Middle frontal gyrus (tissue), 1 donor: ENCODE measurements around the gene CHST10.
A peak's percentile ranks its signal among the peaks of the same experiment; 100 is the strongest.
"Not testable (repeated sequence)": the region's sequence is repeated elsewhere in the genome, so short reads cannot be mapped to it uniquely, and the experiment has no call there.

Source experiments
- DNase-seq: peaks from one replicate; pipeline ENCODE4 v3.0.0-alpha.2; 2015; ENCODE audit warnings: low spot score; ENCODE audit errors: extremely low spot score

Gene CHST10, protein sequence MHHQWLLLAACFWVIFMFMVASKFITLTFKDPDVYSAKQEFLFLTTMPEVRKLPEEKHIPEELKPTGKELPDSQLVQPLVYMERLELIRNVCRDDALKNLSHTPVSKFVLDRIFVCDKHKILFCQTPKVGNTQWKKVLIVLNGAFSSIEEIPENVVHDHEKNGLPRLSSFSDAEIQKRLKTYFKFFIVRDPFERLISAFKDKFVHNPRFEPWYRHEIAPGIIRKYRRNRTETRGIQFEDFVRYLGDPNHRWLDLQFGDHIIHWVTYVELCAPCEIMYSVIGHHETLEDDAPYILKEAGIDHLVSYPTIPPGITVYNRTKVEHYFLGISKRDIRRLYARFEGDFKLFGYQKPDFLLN

GRCh38 chr2:100416935-100417710, at the start of gene CHST10:
TSS of gene CHST10 (minus strand) at chr2:100417668. CDS start at chr2:100406675, 10,993 bp downstream.
- DNase-seq, result peak; percentile 18

GRCh38 chr2:100460904-100461530, 43.5 kb upstream of the CHST10 start:
- no peak for DNase-seq

GRCh38 chr2:100456357-100456756, 38.9 kb upstream of the CHST10 start:
- DNase-seq, result not testable (repeated sequence)

DNA sequence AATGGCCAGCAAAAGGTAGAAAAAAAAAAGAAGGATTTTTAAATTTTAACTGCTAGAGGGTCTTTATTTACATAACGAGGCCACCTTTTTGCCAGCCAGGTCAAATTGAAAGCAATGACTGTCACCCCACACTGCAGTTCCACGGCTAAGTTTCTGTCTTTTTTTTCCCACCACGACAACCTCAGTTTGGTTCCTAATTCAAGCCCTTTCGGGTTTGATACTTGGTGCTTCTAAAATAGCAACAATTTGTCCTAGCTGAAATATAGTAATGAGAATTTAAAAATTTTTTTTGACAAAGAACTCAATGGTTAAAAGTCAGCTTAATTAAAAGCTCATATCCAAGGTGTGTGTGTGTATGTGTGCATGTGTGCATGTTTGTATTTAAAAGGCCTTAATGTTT, 36.4 kb upstream of the CHST10 start:
- no peak for DNase-seq

DNA sequence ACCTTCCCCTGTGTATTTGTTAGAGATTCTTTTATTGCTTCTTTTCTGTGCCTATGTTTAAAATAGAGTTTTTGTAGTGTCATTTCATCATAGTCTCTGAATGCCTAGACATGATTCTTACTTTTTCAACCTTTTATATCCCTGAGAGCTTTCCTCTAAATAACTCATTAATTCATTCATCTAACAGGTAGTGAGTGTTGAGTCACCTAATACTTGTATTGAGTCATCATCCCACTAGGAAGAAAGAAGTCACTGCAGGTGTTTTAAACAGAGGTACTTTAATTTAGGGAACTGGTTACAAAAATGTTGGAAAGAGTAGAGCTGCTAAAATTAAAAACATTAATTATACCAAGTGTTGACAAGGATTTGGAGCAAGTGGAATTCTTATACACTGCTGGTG, 34.3 kb upstream of the CHST10 start:
- DNase-seq, result no peak

DNA sequence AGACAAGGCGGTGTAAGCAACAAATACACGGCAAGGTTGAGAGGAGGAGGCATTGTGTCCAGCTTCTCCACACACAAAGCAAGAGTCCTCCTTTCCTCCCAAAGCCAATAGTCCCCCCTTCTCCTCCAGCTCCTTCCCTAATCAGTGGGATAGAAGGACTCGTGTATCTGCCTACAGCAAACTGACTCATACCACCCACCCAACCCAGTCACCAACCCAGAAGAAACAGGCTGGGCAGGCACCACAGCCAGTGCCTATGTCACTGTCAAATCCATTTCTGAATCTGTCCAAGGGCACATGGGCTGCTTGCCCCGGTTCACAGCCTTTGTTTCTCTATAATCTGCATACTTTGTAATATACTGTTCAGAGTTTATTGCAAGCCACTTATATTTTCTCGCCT, 33.6 kb upstream of the CHST10 start:
- DNase-seq, result no peak

DNA sequence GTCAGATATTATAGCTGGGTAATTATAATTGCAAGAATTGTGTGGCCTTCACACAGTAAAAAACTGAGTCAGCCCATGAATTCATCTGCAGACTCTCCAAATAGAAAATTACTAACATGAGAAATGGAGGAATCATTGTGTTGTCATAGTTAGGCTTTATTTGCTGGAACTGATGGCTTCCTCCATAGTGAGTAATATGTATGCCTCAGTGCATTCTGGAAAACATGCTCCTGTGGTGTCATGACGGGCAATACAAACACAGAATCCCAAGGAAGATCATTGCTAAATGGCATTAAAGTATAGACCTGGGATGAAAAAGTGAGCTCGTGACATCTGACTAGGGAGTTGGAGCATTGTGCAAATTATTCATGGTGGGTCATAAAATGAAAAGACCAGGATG, 29.2 kb upstream of the CHST10 start:
- no peak for DNase-seq

- DNase-seq, result no peak
Observed at GRCh38 chr2:100437751-100438150, 20.3 kb upstream of the CHST10 start.

DNA sequence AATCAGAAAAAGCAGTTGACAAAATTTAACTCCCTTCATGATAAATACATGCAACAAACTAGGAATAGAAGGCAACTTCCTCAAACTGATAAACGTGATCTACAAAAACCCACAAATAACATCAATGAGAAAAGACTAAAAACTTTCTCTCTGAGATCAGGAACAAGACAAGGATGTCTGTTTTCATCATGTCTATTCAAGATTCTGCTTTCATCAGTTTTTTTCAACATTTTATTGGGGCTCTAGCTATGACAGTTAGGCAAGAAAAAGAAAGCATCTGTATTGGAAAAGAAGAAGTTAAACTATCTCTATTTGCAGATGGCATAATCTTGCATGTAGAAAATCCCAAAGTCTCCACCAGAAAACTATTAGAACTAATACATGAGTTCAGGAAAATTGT, 12.3 kb upstream of the CHST10 start:
- no peak for DNase-seq

DNA sequence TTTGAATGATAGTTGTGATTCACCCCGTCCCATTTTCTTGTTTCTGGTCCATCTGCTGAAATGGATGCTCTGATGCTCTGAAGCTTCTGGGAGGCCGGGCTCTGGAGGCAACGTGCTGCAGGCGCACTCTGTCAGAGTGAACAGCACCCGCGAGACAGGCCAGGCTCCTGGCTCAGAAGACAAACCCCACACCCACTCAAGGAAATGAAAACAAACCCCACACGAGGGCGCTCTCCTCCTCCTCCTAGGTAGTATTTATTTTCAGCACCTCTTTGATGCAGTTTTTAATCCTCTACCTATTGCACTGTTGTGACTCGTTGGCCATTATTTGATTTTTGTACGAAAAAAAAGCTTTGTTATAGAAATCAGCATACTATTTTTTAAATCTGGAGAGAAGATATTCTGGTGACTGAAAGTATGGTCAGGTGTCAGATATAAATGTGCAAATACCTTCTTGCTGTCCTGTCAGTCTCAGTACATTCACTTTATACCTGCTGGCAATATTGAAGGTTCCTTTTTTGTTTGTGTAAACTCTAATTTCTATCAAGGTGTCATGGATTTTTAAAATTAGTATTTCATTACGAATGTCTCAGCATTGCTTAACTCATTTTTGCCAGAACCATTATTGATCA, 10.3 kb upstream of the CHST10 start:
- peak; percentile 56 for DNase-seq

DNA sequence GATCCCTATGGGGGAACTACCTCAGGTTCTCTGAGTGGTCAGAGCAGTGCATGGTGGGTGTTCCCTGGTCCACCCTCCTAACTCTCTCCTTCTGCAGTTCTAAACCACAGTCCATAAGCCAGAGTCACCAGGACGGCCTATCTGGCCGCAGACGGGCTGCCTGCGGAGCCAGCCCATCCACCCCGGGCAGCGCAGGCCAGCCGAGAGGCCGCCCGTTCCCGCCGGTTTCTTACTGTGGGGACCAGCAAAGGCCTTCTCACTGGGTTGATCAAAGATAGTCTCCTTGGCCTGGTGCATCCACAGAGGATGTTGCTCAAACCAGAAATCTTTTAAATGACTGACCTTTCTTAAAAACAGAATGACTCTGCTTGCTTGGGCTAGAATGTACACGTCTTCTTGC, 9.6 kb upstream of the CHST10 start:
- DNase-seq, result no peak

DNA sequence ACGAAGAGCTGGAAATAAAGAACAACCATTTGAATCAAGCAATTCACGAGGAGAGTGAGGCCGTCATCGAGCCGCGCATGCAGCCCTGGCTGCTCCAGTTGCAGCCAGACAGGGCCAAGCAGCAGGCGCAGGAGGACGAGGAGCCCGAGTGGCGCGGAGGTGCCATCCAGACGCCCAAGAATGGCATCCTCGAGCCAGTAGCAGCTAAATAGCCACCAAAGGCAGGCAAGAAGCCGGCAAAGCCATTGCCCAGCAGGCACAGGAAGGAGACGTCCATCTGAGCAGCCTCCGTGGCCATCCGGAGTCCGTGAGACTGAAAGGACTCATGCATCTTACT, 8.9 kb upstream of the CHST10 start:
- no peak for DNase-seq

- DNase-seq, result peak; percentile 11
Observed at GRCh38 chr2:100425573-100426383, 8.3 kb upstream of the CHST10 start.

DNA sequence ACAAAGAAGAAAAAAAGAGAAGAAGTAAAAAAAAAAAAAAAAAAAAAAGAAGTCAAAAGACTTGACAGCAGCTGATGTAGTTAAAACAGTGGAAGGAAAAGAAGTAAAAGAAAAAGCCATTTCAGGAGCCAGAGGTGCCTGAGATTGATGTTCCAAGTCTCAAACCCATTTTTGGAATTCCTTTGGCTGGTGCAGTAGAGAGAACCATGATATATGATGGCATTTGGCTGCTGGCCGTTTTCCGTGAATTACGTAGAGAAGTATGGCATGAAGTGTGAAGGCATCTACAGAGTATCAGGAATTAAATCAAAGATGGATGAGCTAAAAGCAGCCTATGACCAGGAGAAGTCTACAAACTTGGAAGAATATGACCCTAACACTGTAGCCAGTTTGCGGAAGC, 7.6 kb upstream of the CHST10 start:
- DNase-seq, result no peak

- no peak for DNase-seq
Observed at GRCh38 chr2:100424277-100424875, 6.9 kb upstream of the CHST10 start.

DNA sequence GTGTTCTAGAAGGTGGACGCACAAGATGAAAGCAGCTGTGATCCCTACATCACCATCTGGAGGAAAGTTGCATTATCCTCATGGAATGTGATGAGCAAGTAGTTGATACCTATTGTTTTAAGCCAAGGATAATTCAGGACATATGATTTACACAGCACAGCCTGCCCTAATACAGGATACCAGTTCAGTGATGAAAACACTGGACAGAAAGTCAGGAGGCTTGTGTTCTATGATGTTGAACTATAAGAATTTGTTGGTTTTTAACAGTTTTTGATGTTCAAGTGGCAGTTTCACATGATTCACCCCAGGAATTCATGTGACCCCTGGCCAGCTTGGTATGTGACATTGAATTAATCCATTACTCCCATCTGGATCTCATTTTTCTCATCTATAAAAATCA, 6.2 kb upstream of the CHST10 start:
- no peak for DNase-seq

- no peak for DNase-seq
Observed at GRCh38 chr2:100422320-100423055, 5.0 kb upstream of the CHST10 start.

GRCh38 chr2:100419915-100420314, 2.4 kb upstream of the CHST10 start:
- no peak for DNase-seq

GRCh38 chr2:100418406-100418962, 1.0 kb upstream of the CHST10 start:
- no peak for DNase-seq

DNA sequence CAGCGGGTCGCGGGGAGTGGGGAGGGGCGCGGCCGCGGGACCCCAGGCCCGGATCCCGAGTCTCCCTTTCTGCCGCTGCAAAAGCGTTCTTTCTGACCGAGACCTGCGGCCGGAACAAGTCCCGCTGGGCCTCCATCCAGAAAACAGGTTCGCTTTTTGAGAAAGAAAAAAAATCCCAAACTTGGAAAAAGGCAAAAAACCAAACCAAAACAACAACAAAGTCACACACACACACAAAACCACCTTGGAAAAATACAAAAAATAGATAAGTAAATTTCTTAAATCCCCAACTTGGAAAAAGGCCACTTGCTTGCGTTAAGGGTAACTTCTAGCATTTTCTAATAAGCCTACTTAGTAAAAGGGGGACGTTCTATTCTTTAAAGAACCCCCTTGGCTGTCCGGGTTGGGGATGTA, 250 bp upstream of the CHST10 start:
- DNase-seq, result no peak
